Tracheal epithelial cell (primary cell): ENCODE data around the gene ALDH1A2. TPM values are rescaled to one million over a fixed set of nuclear protein-coding genes. Genes with fewer than 3 reads are reported as not detected.

Experiments used
- total RNA-seq: library from RNA; depleted of rRNA; stranded (reverse); fragments of >200 nt; gene quantifications from 2 replicates; pipeline ENCODE4 v1.2.1, GENCODE V29; 2014

Gene ALDH1A2
- total RNA-seq, result 0.64 and 2.7 TPM in 2 replicates

DNA sequence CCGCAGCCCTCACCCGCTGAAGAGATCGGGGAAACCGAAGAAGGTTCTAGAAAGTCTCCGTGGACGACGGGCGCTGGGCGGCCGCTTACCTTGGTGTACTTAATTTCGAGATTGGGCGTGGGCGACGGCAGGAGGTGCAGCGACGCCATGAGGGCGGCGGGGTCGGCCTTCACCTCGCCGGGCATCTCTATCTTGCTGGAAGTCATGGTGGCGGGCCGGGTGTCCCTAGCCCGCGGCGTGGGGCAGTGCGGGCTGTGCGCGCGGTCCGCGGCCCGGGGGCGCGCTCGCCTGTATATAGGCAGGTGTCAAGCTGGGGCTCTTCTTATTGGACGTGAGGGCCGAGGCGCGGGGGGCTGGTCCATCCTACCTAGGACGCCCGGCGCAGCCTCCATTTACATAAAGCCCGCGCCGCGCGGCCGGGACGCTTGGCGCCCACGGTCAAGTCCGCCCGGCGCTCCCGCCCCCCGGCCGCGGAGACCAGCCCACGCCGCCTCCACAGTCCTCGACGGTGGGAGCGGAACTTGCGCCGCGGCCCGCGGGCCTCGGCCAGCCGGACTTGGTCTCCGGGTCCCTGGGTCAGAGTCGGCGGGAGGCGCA, at the start of gene ALDH1A2:
Gene ALDH1A2 (minus strand): TSS at position 267 of the 597 bp plus-strand sequence. CDS start 61 bp downstream, at position 206.

Other genes starting within 250 kb of the ALDH1A2 start
- 0.24 TPM in 1 of 2 replicates, not detected in the other for gene AQP9, start 72.7 kb upstream of the ALDH1A2 start, total RNA-seq